ENCODE results near the gene RTL3. TPM values are rescaled to one million over a fixed set of nuclear protein-coding genes. Genes with fewer than 3 reads are reported as not detected.
A peak's percentile ranks its signal among the peaks of the same experiment; 100 is the strongest.
"Not testable (repeated sequence)": the region's sequence is repeated elsewhere in the genome, so short reads cannot be mapped to it uniquely, and the experiment has no call there.

Gene RTL3
- total RNA-seq, 4 donors from 2014 or later: 0.41 to 1.0 (median 0.88) TPM; not detected in 1

GRCh38 chrX:78643874-78644273 is 15.3 kb downstream of the RTL3 start:
- TF ChIP-seq CTCF (IDR thresholded peaks at IDR 0.05) (no peak), POLR2A (IDR thresholded peaks at IDR 0.05) (no peak)
- Histone ChIP-seq H3K4me3 (no peak overlapping the region), H3K4me1 (no peaks in the 10 kb centered on the region), H3K36me3 (no peaks in the 10 kb centered on the region), H3K9me3 (no peaks in the 10 kb centered on the region), H3K27ac (no peak overlapping the region), H3K27me3 (peaks cover 0 to 6% of the 10 kb centered on the region in 2 donors)
- intact Hi-C loops (cut with DNase I; ENCODE audit: low total_unique reads): no loop called here
- DNase-seq: no peak

- Histone ChIP-seq H3K27me3 (peaks cover 0 to 6% of the 10 kb centered on the region in 2 donors), H3K9me3 (no peaks in the 10 kb centered on the region), H3K36me3 (no peaks in the 10 kb centered on the region), H3K4me3 (no peak overlapping the region), H3K27ac (no peak overlapping the region), H3K4me1 (no peaks in the 10 kb centered on the region)
- no peak for DNase-seq
- TF ChIP-seq POLR2A (IDR thresholded peaks at IDR 0.05): no peak
- no peak for TF ChIP-seq CTCF (IDR thresholded peaks at IDR 0.05)
- intact Hi-C loops (cut with DNase I; ENCODE audit: low total_unique reads): no loop called here
These were observed 16.0 kb downstream of the RTL3 start for GRCh38 chrX:78643096-78643495.

GRCh38 chrX:78636096-78636495 is 23.0 kb downstream of the RTL3 start:
- intact Hi-C loops (cut with DNase I; ENCODE audit: low total_unique reads); DNase-seq: not testable (repeated sequence)

GRCh38 chrX:78624962-78625909 is 33.9 kb downstream of the RTL3 start:
- Histone ChIP-seq H3K27ac (peak overlapping the region; percentile 59 to 70), H3K4me1 (no peaks in the 10 kb centered on the region), H3K4me3 (no peak overlapping the region), H3K9me3 (no peaks in the 10 kb centered on the region), H3K36me3 (no peaks in the 10 kb centered on the region), H3K27me3 (no peaks in the 10 kb centered on the region)
- no peak for DNase-seq
- no peak for TF ChIP-seq POLR2A (IDR thresholded peaks at IDR 0.05)
- peak in 1 of 4 experiments; percentile 10 for TF ChIP-seq CTCF (IDR thresholded peaks at IDR 0.05)
- intact Hi-C loops (cut with DNase I; ENCODE audit: low total_unique reads): no loop called here

More at GRCh38 chrX:78636096-78636495, 23.0 kb downstream of the RTL3 start:
- not testable (repeated sequence) for H3K9me3 ChIP-seq, H3K4me3 ChIP-seq, H3K27ac ChIP-seq, H3K4me1 ChIP-seq, H3K27me3 ChIP-seq, H3K36me3 ChIP-seq

GRCh38 chrX:78624426-78624825 is 34.7 kb downstream of the RTL3 start:
- Histone ChIP-seq H3K27ac (peak overlapping the region in 1 of 2 donors; percentile 26), H3K4me1 (no peaks in the 10 kb centered on the region)
- intact Hi-C loops (cut with DNase I; ENCODE audit: low total_unique reads): no loop called here

More at GRCh38 chrX:78624426-78624825, 34.7 kb downstream of the RTL3 start:
- no peak overlapping the region for H3K4me3 ChIP-seq
- DNase-seq: no peak
- H3K36me3 ChIP-seq: no peaks in the 10 kb centered on the region
- no peaks in the 10 kb centered on the region for H3K27me3 ChIP-seq
- TF ChIP-seq POLR2A (IDR thresholded peaks at IDR 0.05) (no peak), CTCF (IDR thresholded peaks at IDR 0.05) (no peak)
- no peaks in the 10 kb centered on the region for H3K9me3 ChIP-seq

Data from uterus (tissue), 4 donors.